ENCODE measurements around the gene ZNF22.
"Not testable (repeated sequence)": the region's sequence is repeated elsewhere in the genome, so short reads cannot be mapped to it uniquely, and the experiment has no call there.

Gene ZNF22

GRCh38 chr10:44991571-44991970 is 9.2 kb upstream of the ZNF22 start:
- no peak for DNase-seq (ENCODE audit: low spot score)

- no peak for DNase-seq (ENCODE audit: low spot score)
These were observed 8.5 kb upstream of the ZNF22 start for GRCh38 chr10:44992070-44992731.

GRCh38 chr10:44992732-44993225 is 7.9 kb upstream of the ZNF22 start:
- DNase-seq (ENCODE audit: low spot score), result no peak

- no peak for DNase-seq (ENCODE audit: low spot score)
These were observed 7.3 kb upstream of the ZNF22 start for GRCh38 chr10:44993226-44993921.

- no peak for DNase-seq (ENCODE audit: low spot score)
These were observed 6.6 kb upstream of the ZNF22 start for GRCh38 chr10:44993922-44994751.

GRCh38 chr10:44994752-44995530 is 5.8 kb upstream of the ZNF22 start:
- no peak for DNase-seq (ENCODE audit: low spot score)

- no peak for DNase-seq (ENCODE audit: low spot score)
These were observed 5.2 kb upstream of the ZNF22 start for GRCh38 chr10:44995581-44995913.

- no peak for DNase-seq (ENCODE audit: low spot score)
These were observed 4.6 kb upstream of the ZNF22 start for GRCh38 chr10:44995914-44996669.

- no peak for DNase-seq (ENCODE audit: low spot score)
These were observed 3.5 kb upstream of the ZNF22 start for GRCh38 chr10:44997105-44997748.

GRCh38 chr10:44998146-44998631 is 2.5 kb upstream of the ZNF22 start:
- peak; percentile 61 for DNase-seq (ENCODE audit: low spot score)

- DNase-seq (ENCODE audit: low spot score), result peak; percentile 46
These were observed 478 bp upstream of the ZNF22 start for GRCh38 chr10:45000138-45000751.

- DNase-seq (ENCODE audit: low spot score), result peak; percentile 83
These were observed 842 bp downstream of the ZNF22 start for GRCh38 chr10:45001381-45002148.

GRCh38 chr10:45003432-45004000 is 2.8 kb downstream of the ZNF22 start:
- no peak for DNase-seq (ENCODE audit: low spot score)

- no peak for DNase-seq (ENCODE audit: low spot score)
These were observed 3.9 kb downstream of the ZNF22 start for GRCh38 chr10:45004661-45005060.

- DNase-seq (ENCODE audit: low spot score), result no peak
These were observed 4.6 kb downstream of the ZNF22 start for GRCh38 chr10:45005284-45005683.

- no peak for DNase-seq (ENCODE audit: low spot score)
These were observed 5.7 kb downstream of the ZNF22 start for GRCh38 chr10:45006276-45007030.

GRCh38 chr10:45008524-45009161 is 7.9 kb downstream of the ZNF22 start:
- DNase-seq (ENCODE audit: low spot score), result peak; percentile 87

GRCh38 chr10:45014557-45014956 is 13.8 kb downstream of the ZNF22 start:
- DNase-seq (ENCODE audit: low spot score), result not testable (repeated sequence)

All from kidney tubule cell (primary cell).